Spleen (tissue), 11 donors: ENCODE data around the gene STK39. TPM values are rescaled to one million over a fixed set of nuclear protein-coding genes. Genes with fewer than 3 reads are reported as not detected.

Experiments
- DNase-seq: peaks from one replicate; pipeline ENCODE4 v3.0.0-alpha.2; 2020
- H3K27ac ChIP-seq, 8 donors: fragments of 200-600 bp; sonication (generic) in 7 of 8; 1 replicate in 4 of 8; 2 replicates in 4 of 8; pipeline versions ENCODE4 v1.5.0 to v1.8.0; 2016 to 2021; ENCODE audit warnings: inconsistent platforms in 4 of 8, mild to moderate bottlenecking in 4 of 8, moderate library complexity in 1 of 8
- H3K27me3 ChIP-seq, 7 donors: fragments of 200-600 bp; sonication (generic) in 6 of 7; replicated peaks in 1 of 7; 1 replicate in 4 of 7; 2 replicates in 3 of 7; pipeline versions ENCODE4 v1.5.0 to v1.8.0; 2016 to 2021; ENCODE audit warnings: inconsistent platforms in 3 of 7, mild to moderate bottlenecking in 1 of 7
- H3K36me3 ChIP-seq, 6 donors: fragments of 200-600 bp; sonication (generic) in 5 of 6; 1 replicate in 4 of 6; 2 replicates in 2 of 6; pipeline versions ENCODE4 v1.5.0 to v1.8.0; 2016 to 2021; ENCODE audit warnings: inconsistent platforms in 2 of 6
- H3K4me1 ChIP-seq, 6 donors: fragments of 200-600 bp; sonication (generic) in 5 of 6; 1 replicate in 3 of 6; 2 replicates in 3 of 6; pipeline versions ENCODE4 v1.5.0 to v1.8.0; 2016 to 2021; ENCODE audit warnings: inconsistent platforms in 3 of 6
- H3K4me3 ChIP-seq, 8 donors: fragments of 200-600 bp; sonication (generic) in 7 of 8; 1 replicate in 4 of 8; 2 replicates in 4 of 8; pipeline versions ENCODE4 v1.5.0 to v1.8.0; 2016 to 2021; ENCODE audit warnings: inconsistent platforms in 4 of 8, mild to moderate bottlenecking in 4 of 8, moderate library complexity in 2 of 8
- H3K9me3 ChIP-seq, 8 donors: fragments of 200-600 bp; sonication (generic) in 7 of 8; 1 replicate in 4 of 8; 2 replicates in 4 of 8; pipeline versions ENCODE4 v1.5.0 to v1.8.0; 2016 to 2021; ENCODE audit warnings: inconsistent platforms in 4 of 8
- POLR2A ChIP-seq, 3 donors: fragments of 450-650 bp; IDR thresholded peaks; one replicate each; pipeline ENCODE4 v1.5.1; 2017; ENCODE audit warnings: antibody characterized with exemption in 3 of 3, mild to moderate bottlenecking in 1 of 3
- POLR2AphosphoS5 ChIP-seq, 3 donors: sonication (generic); formaldehyde crosslinking; IDR thresholded peaks; one replicate each; pipeline ENCODE4 v1.5.1; 2017; ENCODE audit warnings: antibody characterized with exemption in 3 of 3
- WGBS, 5 donors: extraction: QIAGEN DNeasy Blood & Tissue Kit in 3 of 5; methylation state at CpG; one replicate each; pipeline versions ENCODE4 v1.1.5 to v1.1.7; 2013 to 2018; 5-methylcytosine and 5-hydroxymethylcytosine counted together
- intact Hi-C: fragments of 100-400 bp; cut with DNase I; formaldehyde crosslinking; loops from one replicate; pipeline ENCODE4 v1.15.0; 2023; ENCODE audit warnings: low total_unique reads
- polyA plus RNA-seq, 3 donors: library from polyadenylated mRNA; stranded (reverse); fragments of 200-250 nt; gene quantifications; one replicate each; pipeline ENCODE4 v1.2.1, GENCODE V29; 2013
- total RNA-seq, 7 donors: library from RNA; depleted of rRNA in 3 of 7; stranded (reverse); fragments of >200 nt in 3 of 7; fragmentation: NEBNext Ultra II Directional in 4 of 7; extraction: Animal tissue kit (Norgen Biotek cat#: 25700) in 4 of 7; gene quantifications; one replicate each; pipeline versions ENCODE4 v1.1.0 to v1.2.1, GENCODE V29; 2016 to 2021
- TF ChIP-seq, protein P1 (sequence below), 11 experiments: fragments of 200-600 bp in 7 of 11; fragments of 450-650 bp in 4 of 11; sonication (generic) in 4 of 11; IDR thresholded peaks in 8 of 11; conservative IDR thresholded peaks in 3 of 11; 1 replicate in 7 of 11; 2 replicates in 4 of 11; pipeline versions ENCODE4 v1.4.0 to v1.8.0; 2016 to 2021; ENCODE audit warnings: antibody characterized with exemption in 11 of 11, inconsistent platforms in 4 of 11, mild to moderate bottlenecking in 1 of 11
- donor health status: healthy with polysubstance abuse.
- donor health status: DM: no; HTN: no; CAD: no; lungs with moderate emphysema.
- donor health status: DM: no; HTN: no; CAD: no.
- donor health status: Bipolar disorder and iron deficiency.
- donor health status: healthy.
- donor health status: DM: no; HTN: no; CAD: no.
- donor health status: DM: yes; HTN: yes; CAD: no.

STK39 gene
- total and polyA plus RNA-seq, 10 donors: 8.6 to 17.8 (median 11.0) TPM

DNA sequence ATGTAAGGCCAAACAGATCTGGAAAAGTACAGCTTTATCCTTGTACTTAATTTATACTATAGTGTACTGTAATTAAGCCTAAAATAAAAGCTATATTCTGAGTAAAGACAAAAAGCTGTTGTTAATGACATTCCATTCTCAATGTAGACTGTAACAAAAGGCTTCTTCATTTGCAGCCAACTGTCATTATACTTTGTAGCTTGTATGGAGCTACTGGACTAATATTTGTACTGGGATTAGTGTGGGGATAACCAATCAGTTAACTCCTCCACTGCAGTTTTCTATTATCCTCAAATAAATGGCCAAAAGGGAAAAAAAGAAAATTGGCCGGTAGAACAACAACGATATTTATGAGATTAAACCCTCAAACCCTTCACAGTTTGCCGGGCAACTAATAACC, 66.5 kb downstream of the STK39 start:
- peaks cover 0 to 27% (median 0%) of the 10 kb centered on the region in 6 donors for H3K36me3 ChIP-seq
- H3K27me3 ChIP-seq: no peaks in the 10 kb centered on the region
- no peak overlapping the region for H3K27ac ChIP-seq
- no peak overlapping the region for H3K4me3 ChIP-seq
- H3K4me1 ChIP-seq: peaks cover 0 to 53% (median 16%) of the 10 kb centered on the region in 6 donors
- TF ChIP-seq, protein P1, sequence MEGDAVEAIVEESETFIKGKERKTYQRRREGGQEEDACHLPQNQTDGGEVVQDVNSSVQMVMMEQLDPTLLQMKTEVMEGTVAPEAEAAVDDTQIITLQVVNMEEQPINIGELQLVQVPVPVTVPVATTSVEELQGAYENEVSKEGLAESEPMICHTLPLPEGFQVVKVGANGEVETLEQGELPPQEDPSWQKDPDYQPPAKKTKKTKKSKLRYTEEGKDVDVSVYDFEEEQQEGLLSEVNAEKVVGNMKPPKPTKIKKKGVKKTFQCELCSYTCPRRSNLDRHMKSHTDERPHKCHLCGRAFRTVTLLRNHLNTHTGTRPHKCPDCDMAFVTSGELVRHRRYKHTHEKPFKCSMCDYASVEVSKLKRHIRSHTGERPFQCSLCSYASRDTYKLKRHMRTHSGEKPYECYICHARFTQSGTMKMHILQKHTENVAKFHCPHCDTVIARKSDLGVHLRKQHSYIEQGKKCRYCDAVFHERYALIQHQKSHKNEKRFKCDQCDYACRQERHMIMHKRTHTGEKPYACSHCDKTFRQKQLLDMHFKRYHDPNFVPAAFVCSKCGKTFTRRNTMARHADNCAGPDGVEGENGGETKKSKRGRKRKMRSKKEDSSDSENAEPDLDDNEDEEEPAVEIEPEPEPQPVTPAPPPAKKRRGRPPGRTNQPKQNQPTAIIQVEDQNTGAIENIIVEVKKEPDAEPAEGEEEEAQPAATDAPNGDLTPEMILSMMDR (IDR thresholded peaks at IDR 0.05 in 8 of 11, conservative IDR thresholded peaks at IDR 0.05 in 3 of 11): no peak
- TF ChIP-seq POLR2AphosphoS5 (IDR thresholded peaks at IDR 0.05) (no peak), POLR2A (IDR thresholded peaks at IDR 0.05) (no peak)
- intact Hi-C loops: no loop called here
- WGBS, 5 donors: 94 to 98% (median 95%) methylated on average over 3 of the region's 3 CpGs
- H3K9me3 ChIP-seq: no peaks in the 10 kb centered on the region
- DNase-seq: no peak

DNA sequence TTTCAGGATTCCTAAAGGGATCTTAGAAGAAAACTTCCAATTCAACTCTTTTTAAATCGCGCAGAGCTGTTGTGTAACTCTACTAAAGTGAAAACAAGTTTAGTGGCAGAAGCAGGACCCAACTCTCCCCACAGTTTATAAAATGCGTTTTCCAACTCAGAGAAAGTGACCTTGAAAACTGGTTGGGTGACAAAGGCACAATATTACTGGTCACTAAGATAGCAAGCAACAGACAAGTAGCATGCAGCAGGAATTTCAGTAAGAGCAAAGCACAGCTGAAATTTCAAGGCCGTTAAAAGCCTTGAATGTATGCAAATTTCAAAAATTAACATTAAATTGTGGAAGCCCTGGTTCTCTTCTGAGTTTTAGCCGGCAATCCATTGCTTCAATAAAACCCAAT, 66.9 kb downstream of the STK39 start:
- H3K4me3 ChIP-seq: no peak overlapping the region
- TF ChIP-seq POLR2AphosphoS5 (IDR thresholded peaks at IDR 0.05) (no peak), POLR2A (IDR thresholded peaks at IDR 0.05) (no peak)
- TF ChIP-seq, protein P1 (IDR thresholded peaks at IDR 0.05 in 8 of 11, conservative IDR thresholded peaks at IDR 0.05 in 3 of 11): no peak
- no peak for DNase-seq
- H3K9me3 ChIP-seq: no peaks in the 10 kb centered on the region
- H3K27ac ChIP-seq: no peak overlapping the region
- H3K4me1 ChIP-seq: peaks cover 0 to 53% (median 11%) of the 10 kb centered on the region in 6 donors
- H3K36me3 ChIP-seq: peaks cover 0 to 27% (median 0%) of the 10 kb centered on the region in 6 donors
- intact Hi-C loops: no loop called here
- WGBS, 5 donors: 84 to 94% (median 87%) methylated on average over 5 of the region's 5 CpGs
- H3K27me3 ChIP-seq: no peaks in the 10 kb centered on the region

DNA sequence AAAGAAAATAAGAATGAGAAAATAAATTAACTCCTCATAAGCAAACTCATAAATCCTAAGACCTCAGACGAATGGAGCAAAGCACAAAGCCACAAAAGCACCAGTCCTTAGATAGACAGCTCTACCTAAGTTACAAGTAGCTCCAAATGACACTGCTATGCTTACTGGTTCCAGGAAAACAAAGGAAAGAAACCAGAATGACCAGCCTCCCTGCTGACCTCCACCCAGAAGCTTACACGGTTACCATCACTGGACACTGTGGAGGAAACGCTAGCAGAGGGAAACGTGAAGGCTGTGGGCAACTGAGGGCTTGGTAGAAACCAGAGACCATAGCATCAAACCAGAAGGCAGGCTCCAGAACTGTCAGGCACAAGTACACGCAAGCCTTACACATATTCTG, 67.8 kb downstream of the STK39 start:
- no peaks in the 10 kb centered on the region for H3K27me3 ChIP-seq
- WGBS, 5 donors: 79 to 95% (median 94%) methylated on average over 5 of the region's 5 CpGs
- H3K36me3 ChIP-seq: peaks cover 0 to 27% (median 0%) of the 10 kb centered on the region in 6 donors
- H3K9me3 ChIP-seq: no peaks in the 10 kb centered on the region
- DNase-seq: no peak
- TF ChIP-seq, protein P1 (IDR thresholded peaks at IDR 0.05 in 8 of 11, conservative IDR thresholded peaks at IDR 0.05 in 3 of 11): no peak
- TF ChIP-seq POLR2AphosphoS5 (IDR thresholded peaks at IDR 0.05) (no peak), POLR2A (IDR thresholded peaks at IDR 0.05) (no peak)
- no peak overlapping the region for H3K27ac ChIP-seq
- intact Hi-C loops: no loop called here
- peaks cover 0 to 53% (median 11%) of the 10 kb centered on the region in 6 donors for H3K4me1 ChIP-seq
- no peak overlapping the region for H3K4me3 ChIP-seq

DNA sequence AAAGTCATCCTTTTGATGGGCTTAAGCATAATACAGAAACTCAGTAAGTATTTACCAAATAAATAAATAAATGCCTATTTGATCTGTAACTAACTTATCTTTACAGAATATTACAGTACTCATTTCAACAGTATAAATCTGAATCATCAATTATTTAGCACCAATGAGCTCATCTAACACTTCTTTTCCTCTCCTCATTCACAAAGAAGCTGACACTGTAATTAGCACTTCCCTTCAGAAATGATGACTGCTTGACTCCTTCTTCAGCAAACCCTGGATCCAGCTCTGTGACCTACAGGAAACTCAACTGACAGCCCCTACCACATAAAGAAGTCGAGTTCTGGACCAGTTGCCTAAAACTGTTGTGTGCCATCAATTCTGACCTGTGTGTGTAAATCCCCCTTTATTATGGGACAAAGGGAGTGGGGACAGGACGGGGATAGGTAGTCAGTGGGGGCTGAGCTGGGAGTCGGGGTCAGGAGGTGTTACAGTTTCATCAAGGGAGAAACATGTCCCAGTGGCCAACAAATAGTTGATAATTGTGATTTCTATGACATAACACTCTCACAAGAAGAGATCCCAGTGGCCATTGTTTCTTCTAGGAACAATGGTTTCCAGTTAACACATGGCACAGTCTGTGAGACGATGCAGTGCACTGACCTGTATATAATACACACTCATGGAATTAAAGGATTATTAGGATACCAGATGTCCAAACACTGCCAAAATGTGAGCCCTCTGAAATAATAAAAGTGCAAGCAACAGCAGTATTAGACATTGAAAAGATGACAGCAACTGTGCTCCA, 68.7 kb downstream of the STK39 start:
- no peak overlapping the region for H3K4me3 ChIP-seq
- H3K9me3 ChIP-seq: no peaks in the 10 kb centered on the region
- H3K36me3 ChIP-seq: peaks cover 0 to 27% (median 0%) of the 10 kb centered on the region in 6 donors
- H3K27me3 ChIP-seq: no peaks in the 10 kb centered on the region
- H3K4me1 ChIP-seq: peaks cover 0 to 54% (median 15%) of the 10 kb centered on the region in 6 donors
- TF ChIP-seq POLR2A (IDR thresholded peaks at IDR 0.05): no peak
- TF ChIP-seq, protein P1 (IDR thresholded peaks at IDR 0.05 in 8 of 11, conservative IDR thresholded peaks at IDR 0.05 in 3 of 11): no peak
- no peak for TF ChIP-seq POLR2AphosphoS5 (IDR thresholded peaks at IDR 0.05)
- 69 to 82% (median 77%) methylated on average over 3 to 4 of the region's 4 CpGs for WGBS, 5 donors
- H3K27ac ChIP-seq: no peak overlapping the region
- DNase-seq: no peak
- intact Hi-C loops: no loop called here
